Neural cell (in vitro differentiated cells): ENCODE measurements around the gene PRRX1.

Source experiments
- CTCF ChIP-seq: fragments of 450-650 bp; IDR thresholded peaks from 2 replicates; pipeline ENCODE4 v1.5.1; 2014; ENCODE audit warnings: antibody characterized with exemption, mild to moderate bottlenecking, moderate library complexity; ENCODE audit not compliant: poor library complexity, severe bottlenecking
- EP300 ChIP-seq: fragments of 450-650 bp; conservative IDR thresholded peaks from 2 replicates; pipeline ENCODE4 v1.6.1; 2014; ENCODE audit warnings: antibody characterized with exemption, mild to moderate bottlenecking, moderate library complexity; ENCODE audit not compliant: poor library complexity, severe bottlenecking
- EZH2 ChIP-seq: fragments of 200-600, 300-800 bp; shearing (Covaris generic), sonication (generic); IDR thresholded peaks from 2 replicates; pipeline ENCODE4 v1.6.1; 2014; ENCODE audit warnings: antibody characterized with exemption, low read length, borderline replicate concordance, mild to moderate bottlenecking; ENCODE audit not compliant: insufficient read depth, poor library complexity, severe bottlenecking
- POLR2AphosphoS5 ChIP-seq: IDR thresholded peaks from 2 replicates; pipeline ENCODE4 v1.6.1; 2012
- RAD21 ChIP-seq: fragments of 450-650 bp; conservative IDR thresholded peaks from 2 replicates; pipeline ENCODE4 v1.6.1; 2014; ENCODE audit warnings: antibody characterized with exemption, mild to moderate bottlenecking, moderate library complexity
- TAF1 ChIP-seq: IDR thresholded peaks from 2 replicates; pipeline ENCODE4 v1.6.1; 2012; ENCODE audit warnings: low read depth

- TF ChIP-seq CTCF (no peak), TAF1 (no peak), POLR2AphosphoS5 (no peak), EZH2 (no peak), RAD21 (no peak), EP300 (no peak)
Measured at GRCh38 chr1:170666541-170667254, 2.8 kb downstream of the PRRX1 start.
